Fibroblast of the aortic adventitia (primary cell): ENCODE results near the gene DCC. TPM values are rescaled to one million over a fixed set of nuclear protein-coding genes. Genes with fewer than 3 reads are reported as not detected.

ENCODE experiments used
- DNase-seq: peaks from one replicate; pipeline ENCODE4 v3.0.0-alpha.2; 2010; ENCODE audit warnings: low read depth
- H3K4me3 ChIP-seq: 2 replicates; pipeline ENCODE4 v1.5.1; 2011; ENCODE audit warnings: low read depth, mild to moderate bottlenecking, control low read depth, low read length, moderate library complexity
- total RNA-seq: library from RNA; depleted of rRNA; stranded (reverse); fragments of >200 nt; gene quantifications from 2 replicates; pipeline ENCODE4 v1.2.3, GENCODE V29; 2012; ENCODE audit warnings: low replicate concordance
- TF ChIP-seq, protein P1 (sequence below): IDR thresholded peaks from 2 replicates; pipeline ENCODE4 v1.5.1; 2011; ENCODE audit warnings: mild to moderate bottlenecking, low read length, control low read depth, inconsistent platforms; ENCODE audit not compliant: insufficient read depth

The DCC gene
- total RNA-seq, 1 donor: 0.09 TPM

DNA sequence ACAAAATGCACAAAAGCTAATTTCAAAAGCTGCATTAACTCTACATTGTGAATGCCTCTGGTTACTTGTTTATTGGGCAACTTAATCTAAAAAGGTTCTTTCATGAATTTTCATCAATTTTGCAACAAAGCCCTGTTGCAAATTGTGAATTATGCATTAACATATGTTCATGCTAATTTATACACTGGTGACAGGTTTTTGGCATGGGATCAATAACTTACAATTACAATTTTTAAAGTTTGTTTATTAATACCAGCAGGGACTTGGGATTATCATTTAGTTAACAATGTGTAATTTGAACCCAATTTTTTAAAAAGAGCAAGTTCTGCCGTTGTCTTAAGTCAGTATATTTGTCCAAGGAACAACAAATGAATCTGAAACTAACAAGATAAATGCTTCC, 183.6 kb downstream of the DCC start:
- no peak for DNase-seq
- TF ChIP-seq, protein P1, sequence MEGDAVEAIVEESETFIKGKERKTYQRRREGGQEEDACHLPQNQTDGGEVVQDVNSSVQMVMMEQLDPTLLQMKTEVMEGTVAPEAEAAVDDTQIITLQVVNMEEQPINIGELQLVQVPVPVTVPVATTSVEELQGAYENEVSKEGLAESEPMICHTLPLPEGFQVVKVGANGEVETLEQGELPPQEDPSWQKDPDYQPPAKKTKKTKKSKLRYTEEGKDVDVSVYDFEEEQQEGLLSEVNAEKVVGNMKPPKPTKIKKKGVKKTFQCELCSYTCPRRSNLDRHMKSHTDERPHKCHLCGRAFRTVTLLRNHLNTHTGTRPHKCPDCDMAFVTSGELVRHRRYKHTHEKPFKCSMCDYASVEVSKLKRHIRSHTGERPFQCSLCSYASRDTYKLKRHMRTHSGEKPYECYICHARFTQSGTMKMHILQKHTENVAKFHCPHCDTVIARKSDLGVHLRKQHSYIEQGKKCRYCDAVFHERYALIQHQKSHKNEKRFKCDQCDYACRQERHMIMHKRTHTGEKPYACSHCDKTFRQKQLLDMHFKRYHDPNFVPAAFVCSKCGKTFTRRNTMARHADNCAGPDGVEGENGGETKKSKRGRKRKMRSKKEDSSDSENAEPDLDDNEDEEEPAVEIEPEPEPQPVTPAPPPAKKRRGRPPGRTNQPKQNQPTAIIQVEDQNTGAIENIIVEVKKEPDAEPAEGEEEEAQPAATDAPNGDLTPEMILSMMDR: no peak
- no peak overlapping the region for H3K4me3 ChIP-seq

GRCh38 chr18:52531836-52532235, 191.8 kb downstream of the DCC start:
- H3K4me3 ChIP-seq: no peak overlapping the region
- TF ChIP-seq, protein P1: no peak
- no peak for DNase-seq

DNA sequence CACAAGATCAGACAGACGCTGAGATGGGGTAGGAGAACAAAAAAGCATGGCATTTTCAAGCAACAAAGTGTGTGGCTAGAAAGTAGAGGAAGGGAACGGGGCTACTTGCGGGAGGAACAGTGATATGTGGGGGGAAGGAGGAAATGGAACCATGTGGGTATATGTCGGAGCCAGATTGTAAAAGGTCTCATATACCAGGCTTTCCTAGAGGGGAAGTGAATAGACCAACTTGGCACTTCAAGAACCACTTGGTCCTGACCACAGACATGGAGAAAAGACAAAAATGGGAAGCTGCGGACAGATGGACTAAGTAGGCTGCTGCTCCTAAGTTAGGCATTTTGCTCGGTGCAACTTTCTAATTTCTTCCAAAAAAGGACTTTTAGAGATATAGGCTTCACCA, 196.0 kb downstream of the DCC start:
- no peak overlapping the region for H3K4me3 ChIP-seq
- no peak for DNase-seq
- TF ChIP-seq, protein P1: no peak

DNA sequence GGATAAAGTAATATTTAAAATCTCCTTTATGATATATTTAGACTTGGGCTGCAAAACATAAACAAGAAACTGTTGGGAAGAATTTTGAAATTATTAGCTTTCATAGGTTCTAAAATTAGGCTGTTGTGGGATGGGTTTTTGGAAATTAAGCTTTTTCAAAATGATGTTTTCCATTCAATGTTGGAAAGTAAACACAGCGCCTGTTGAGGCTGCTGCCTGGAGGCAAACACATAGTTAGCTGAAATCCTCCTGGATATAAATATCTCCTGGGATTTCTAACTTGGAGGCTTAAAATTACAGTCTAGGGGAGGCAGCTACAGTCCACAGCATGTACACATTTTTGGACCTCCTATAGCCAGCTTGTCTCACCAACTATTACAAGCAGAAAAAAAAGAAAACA, 197.3 kb downstream of the DCC start:
- no peak for DNase-seq
- no peak overlapping the region for H3K4me3 ChIP-seq
- TF ChIP-seq, protein P1: no peak

DNA sequence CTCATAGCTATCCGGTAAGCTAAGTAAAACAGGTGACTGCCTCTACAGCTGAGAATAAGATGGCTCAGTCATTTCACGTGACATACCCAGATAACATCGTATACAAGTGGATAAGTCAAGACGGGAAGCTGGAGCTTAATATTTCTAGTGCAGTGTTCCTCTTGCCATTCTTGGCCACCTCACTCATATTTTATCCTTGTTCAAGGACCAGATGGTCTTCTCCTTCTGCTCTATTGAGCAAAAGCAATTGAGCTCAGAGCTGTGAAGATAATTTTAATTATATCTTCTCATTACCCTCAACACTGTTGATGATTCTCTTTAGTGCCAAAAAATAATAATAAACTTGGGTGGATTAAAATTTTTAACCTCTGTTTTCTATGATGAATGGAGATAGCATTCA, 201.1 kb downstream of the DCC start:
- no peak overlapping the region for H3K4me3 ChIP-seq
- no peak for DNase-seq
- TF ChIP-seq, protein P1: no peak

DNA sequence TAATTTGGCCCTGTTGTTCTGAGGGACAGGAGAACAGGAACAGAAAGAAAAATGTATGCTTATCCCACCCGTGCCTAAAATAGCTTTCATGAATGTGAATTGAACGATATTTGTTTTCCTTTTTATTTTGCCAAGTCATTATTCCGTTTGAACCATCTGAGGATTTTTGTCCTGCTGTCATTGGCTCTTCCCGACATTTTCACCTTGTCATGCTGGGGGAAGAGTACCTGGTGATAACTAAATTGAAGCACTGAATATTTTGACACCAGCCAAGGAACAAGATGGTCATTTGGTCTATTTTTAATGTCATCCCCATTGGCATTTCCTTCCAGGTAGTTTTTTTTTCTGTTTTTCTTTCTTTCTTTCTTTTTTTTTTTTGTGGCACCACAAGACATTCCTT, 204.1 kb downstream of the DCC start:
- no peak overlapping the region for H3K4me3 ChIP-seq
- no peak for DNase-seq
- TF ChIP-seq, protein P1: no peak

DNA sequence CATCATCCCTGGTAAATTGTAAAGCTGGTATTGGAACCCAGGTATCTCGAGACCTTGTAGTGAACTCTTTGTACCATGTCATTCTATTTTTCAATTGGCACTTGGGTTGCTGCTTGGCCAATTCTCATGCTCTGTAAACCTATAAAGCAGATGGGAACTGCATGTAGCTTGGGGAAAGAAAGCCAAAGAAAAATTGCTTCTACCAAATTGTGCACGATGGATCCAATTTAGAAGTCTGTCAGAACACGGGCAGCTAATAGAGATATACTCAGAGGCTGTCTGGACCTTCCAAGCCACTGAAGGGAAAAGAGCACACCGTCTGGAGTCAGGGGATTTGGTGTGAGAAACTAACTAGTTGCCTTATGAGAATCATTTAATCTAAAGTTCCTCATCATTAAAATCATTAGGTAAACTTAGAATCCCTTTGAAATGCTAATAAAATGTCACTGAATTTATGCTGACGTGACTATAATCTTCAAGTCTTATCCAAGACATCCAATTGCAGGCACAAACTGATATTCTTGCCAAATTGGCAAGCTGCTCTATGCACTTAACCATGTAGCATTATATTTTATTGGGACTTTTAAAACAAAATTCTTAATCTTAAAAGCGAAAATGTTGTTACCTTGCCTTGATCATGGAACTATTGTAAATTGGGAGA, 206.8 kb downstream of the DCC start:
- H3K4me3 ChIP-seq: no peak overlapping the region
- DNase-seq: no peak
- TF ChIP-seq, protein P1: no peak
